Stimulated activated CD8-positive, alpha-beta memory T cell treated with anti-CD3 and anti-CD28 coated beads, Interleukin-7, amount 100 ng/mL, for 4 hours (primary cell): ENCODE results near the gene NOTUM.

Experiments used
- DNase-seq, 2 donors: peaks; one replicate each; pipeline ENCODE4 v3.0.0-alpha.2; 2020; ENCODE audit warnings: low read depth in 2 of 2

Gene NOTUM

GRCh38 chr17:81911277-81911961 is 49.6 kb downstream of the NOTUM start, which contains the start of gene PCYT2:
Gene PCYT2 (minus strand): TSS chr17:81911399. CDS start chr17:81911355, 44 bp downstream.
- DNase-seq: peak; percentile 88 to 90

GRCh38 chr17:81910840-81911276 is 50.1 kb downstream of the NOTUM start:
- DNase-seq: no peak

GRCh38 chr17:81909966-81910839 is 50.8 kb downstream of the NOTUM start:
- DNase-seq: no peak

- DNase-seq: no peak
Measured at GRCh38 chr17:81909231-81909630, 51.8 kb downstream of the NOTUM start.

GRCh38 chr17:81908793-81909192 is 52.2 kb downstream of the NOTUM start:
- DNase-seq: no peak

- DNase-seq: no peak
Measured at GRCh38 chr17:81907219-81908145, 53.5 kb downstream of the NOTUM start.

GRCh38 chr17:81906476-81907218 is 54.3 kb downstream of the NOTUM start:
- DNase-seq: no peak

GRCh38 chr17:81905993-81906392 is 55.0 kb downstream of the NOTUM start:
- DNase-seq: no peak

- DNase-seq: no peak
Measured at GRCh38 chr17:81905424-81905875, 55.5 kb downstream of the NOTUM start.

GRCh38 chr17:81904600-81905423 is 56.2 kb downstream of the NOTUM start:
- DNase-seq: no peak

GRCh38 chr17:81903896-81904599 is 56.9 kb downstream of the NOTUM start:
- no peak for DNase-seq

GRCh38 chr17:81903415-81903831 is 57.6 kb downstream of the NOTUM start:
- DNase-seq: no peak

GRCh38 chr17:81902653-81903414 is 58.2 kb downstream of the NOTUM start:
- no peak for DNase-seq
